Caco-2 (cell line): ENCODE results near the gene MUC5B. TPM values are rescaled to one million over a fixed set of nuclear protein-coding genes. Genes with fewer than 3 reads are reported as not detected.
A peak's percentile ranks its signal among the peaks of the same experiment; 100 is the strongest.

ENCODE experiments used
- BruUV-seq: library from RNA; stranded (reverse); fragments of 400-500 nt; replicated peaks from 2 replicates; lab custom pipeline; 2021; lab: Mats Ljungman, UMichigan
- CTCF ChIA-PET: fragments of 300-600 bp; sonication (Branson Sonifier 250); formaldehyde crosslinking; loops from one replicate; lab custom pipeline; 2022; ENCODE audit warnings: antibody characterized with exemption; lab: Charles Lee
- POLR2A ChIA-PET: fragments of 300-600 bp; sonication (Branson Sonifier 250); formaldehyde crosslinking; loops from one replicate; lab custom pipeline; 2022; ENCODE audit warnings: antibody characterized with exemption; lab: Charles Lee
- DNase-seq, 2 experiments: peaks; one replicate each; pipeline versions ENCODE4 v3.0.0 to v3.0.0-alpha.2; 2020 to 2022
- H3K27me3 ChIP-seq: replicated peaks from 2 replicates; pipeline ENCODE4 v1.6.0; 2011; ENCODE audit warnings: low read length; ENCODE audit not compliant: control insufficient read depth, insufficient read depth
- H3K36me3 ChIP-seq: 2 replicates; pipeline ENCODE4 v1.5.1; 2011; ENCODE audit warnings: low read length; ENCODE audit not compliant: control insufficient read depth, insufficient read depth
- H3K4me1 ChIP-seq: fragments of 250-450 bp; sonication (Bioruptor Pico); 2 replicates; pipeline ENCODE4 v1.5.1; 2020; ENCODE audit warnings: mild to moderate bottlenecking
- H3K4me3 ChIP-seq: 2 replicates; pipeline ENCODE4 v1.5.1; 2011; ENCODE audit warnings: low read depth, mild to moderate bottlenecking, control low read depth, low read length
- H3K9me3 ChIP-seq: fragments of 250-450 bp; sonication (Bioruptor Pico); 2 replicates; pipeline ENCODE4 v1.5.1; 2020; ENCODE audit warnings: mild to moderate bottlenecking, moderate library complexity
- H3K27ac Mint-ChIP-seq: one replicate; pipeline ENCODE4 v1.8.0; 2022; ENCODE audit warnings: mixed read lengths; ENCODE audit not compliant: unreplicated experiment
- H3K27me3 Mint-ChIP-seq: one replicate; pipeline ENCODE4 v1.8.0; 2022; ENCODE audit warnings: mixed read lengths; ENCODE audit not compliant: insufficient read depth, unreplicated experiment
- H3K36me3 Mint-ChIP-seq: one replicate; pipeline ENCODE4 v1.8.0; 2022; ENCODE audit warnings: mild to moderate bottlenecking, mixed read lengths; ENCODE audit not compliant: insufficient read depth, unreplicated experiment
- H3K4me1 Mint-ChIP-seq: one replicate; pipeline ENCODE4 v1.8.0; 2022; ENCODE audit warnings: low read depth, mixed read lengths; ENCODE audit not compliant: unreplicated experiment
- H3K4me3 Mint-ChIP-seq: one replicate; pipeline ENCODE4 v1.8.0; 2022; ENCODE audit warnings: mild to moderate bottlenecking, moderate library complexity, mixed read lengths; ENCODE audit not compliant: unreplicated experiment
- H3K9me3 Mint-ChIP-seq: one replicate; pipeline ENCODE4 v1.8.0; 2022; ENCODE audit warnings: mixed read lengths; ENCODE audit not compliant: unreplicated experiment
- CTCF ChIP-seq, 2 experiments: fragments of 200-600 bp in 1 of 2; IDR thresholded peaks; 1 replicate in 1 of 2; 2 replicates in 1 of 2; pipeline versions ENCODE4 v1.5.1 to v1.8.0; 2011 to 2022; ENCODE audit warnings: antibody characterized with exemption in 1 of 2, control low read depth in 1 of 2, inconsistent platforms in 1 of 2, low read depth in 1 of 2, low read length in 1 of 2, mild to moderate bottlenecking in 1 of 2, moderate library complexity in 1 of 2; ENCODE audit not compliant: insufficient read depth in 1 of 2, severe bottlenecking in 1 of 2, unreplicated experiment in 1 of 2
- intact Hi-C: fragments of 100-400 bp; cut with micrococcal nuclease; formaldehyde crosslinking; loops from one replicate; pipeline ENCODE4 v1.10.0; 2022; ENCODE audit not compliant: unreplicated experiment
- total RNA-seq: library from RNA; stranded (reverse); gene quantifications from 2 replicates; pipeline ENCODE4 v1.2.3, GENCODE V29; 2022

Gene MUC5B
- total RNA-seq, 1 experiment from 2014 or later, result not detected

DNA sequence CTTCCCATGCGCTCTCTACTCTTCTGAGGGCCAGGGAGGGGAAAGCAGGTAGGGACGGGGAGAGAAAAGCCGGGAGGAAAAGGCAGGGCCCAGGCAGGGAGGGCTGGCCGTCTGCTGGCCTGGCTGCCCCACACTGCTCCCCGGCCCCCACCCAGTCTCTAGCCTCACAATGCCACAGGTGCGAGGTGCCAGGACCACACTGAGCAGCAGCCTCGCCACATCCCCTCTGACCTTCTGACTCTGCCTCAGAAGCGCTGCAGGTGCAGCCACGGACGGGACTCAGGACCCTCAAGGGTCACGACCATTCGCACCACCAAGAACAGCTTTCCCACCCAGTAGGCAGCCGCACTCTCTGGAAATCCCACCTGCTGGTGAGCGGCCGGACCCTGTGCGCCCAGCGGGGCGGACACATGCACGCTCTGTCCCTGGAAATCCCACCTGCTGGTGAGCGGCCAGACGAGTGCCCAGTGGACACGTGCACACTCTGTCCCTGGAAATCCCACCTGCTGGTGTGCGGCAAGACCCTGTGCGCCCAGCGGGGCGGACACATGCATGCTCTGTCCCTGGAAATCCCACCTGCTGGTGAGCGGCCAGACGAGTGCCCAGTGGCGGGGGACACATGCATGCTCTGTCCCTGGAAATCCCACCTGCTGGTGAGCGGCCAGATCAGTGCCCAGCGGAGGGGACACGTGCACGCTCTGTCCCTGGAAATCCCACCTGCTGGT lies 66.5 kb downstream of the MUC5B start:
- H3K4me1 ChIP-seq, result no peaks in the 10 kb centered on the region
- POLR2A ChIA-PET, result no interaction called here
- no peaks in the 10 kb centered on the region for H3K27me3 ChIP-seq
- no peak overlapping the region for H3K4me3 ChIP-seq
- CTCF ChIA-PET, result no interaction called here
- H3K9me3 Mint-ChIP-seq, result no peaks in the 10 kb centered on the region
- no peak overlapping the region for H3K4me3 Mint-ChIP-seq
- H3K9me3 ChIP-seq, result no peaks in the 10 kb centered on the region
- H3K36me3 ChIP-seq, result peaks cover 12% of the 10 kb centered on the region
- H3K27me3 Mint-ChIP-seq, result no peaks in the 10 kb centered on the region
- no peak for DNase-seq
- TF ChIP-seq CTCF (IDR thresholded peaks at IDR 0.05; ENCODE audit: insufficient read depth in 1 of 2, low read depth in 1 of 2, low read length in 1 of 2, severe bottlenecking in 1 of 2, unreplicated experiment in 1 of 2), result no peak
- intact Hi-C loops, result no loop called here
- H3K4me1 Mint-ChIP-seq, result no peaks in the 10 kb centered on the region
- peaks cover 72% of the 10 kb centered on the region for H3K36me3 Mint-ChIP-seq
- no TSS peak for BruUV-seq
- no peak overlapping the region for H3K27ac Mint-ChIP-seq

GRCh38 chr11:1290052-1291040 lies 67.5 kb downstream of the MUC5B start:
- Mint-ChIP-seq H3K4me3 (no peak overlapping the region), H3K27me3 (no peaks in the 10 kb centered on the region), H3K4me1 (no peaks in the 10 kb centered on the region), H3K9me3 (no peaks in the 10 kb centered on the region), H3K27ac (no peak overlapping the region), H3K36me3 (peaks cover 69% of the 10 kb centered on the region)
- peaks cover 10% of the 10 kb centered on the region for H3K36me3 ChIP-seq
- no peaks in the 10 kb centered on the region for H3K27me3 ChIP-seq
- intact Hi-C loops, result no loop called here
- CTCF ChIA-PET, result no interaction called here
- H3K4me3 ChIP-seq, result no peak overlapping the region
- DNase-seq, result peak in 1 of 2 experiments; percentile 26
- no peak for TF ChIP-seq CTCF (IDR thresholded peaks at IDR 0.05; ENCODE audit: insufficient read depth in 1 of 2, low read depth in 1 of 2, low read length in 1 of 2, severe bottlenecking in 1 of 2, unreplicated experiment in 1 of 2)
- H3K9me3 ChIP-seq, result no peaks in the 10 kb centered on the region
- H3K4me1 ChIP-seq, result no peaks in the 10 kb centered on the region
- POLR2A ChIA-PET, result no interaction called here
- no TSS peak for BruUV-seq

GRCh38 chr11:1291295-1292017 lies 68.6 kb downstream of the MUC5B start:
- peak in 1 of 2 experiments; percentile 17 for DNase-seq
- no peak overlapping the region for H3K27ac Mint-ChIP-seq
- no peak for TF ChIP-seq CTCF (IDR thresholded peaks at IDR 0.05; ENCODE audit: insufficient read depth in 1 of 2, low read depth in 1 of 2, low read length in 1 of 2, severe bottlenecking in 1 of 2, unreplicated experiment in 1 of 2)
- Histone ChIP-seq H3K4me3 (no peak overlapping the region), H3K27me3 (no peaks in the 10 kb centered on the region), H3K4me1 (no peaks in the 10 kb centered on the region), H3K9me3 (no peaks in the 10 kb centered on the region), H3K36me3 (peaks cover 10% of the 10 kb centered on the region)
- peaks cover 59% of the 10 kb centered on the region for H3K36me3 Mint-ChIP-seq
- no TSS peak for BruUV-seq
- H3K9me3 Mint-ChIP-seq, result no peaks in the 10 kb centered on the region
- intact Hi-C loops, result no loop called here
- no peaks in the 10 kb centered on the region for H3K4me1 Mint-ChIP-seq
- ChIA-PET POLR2A (no interaction called here), CTCF (interaction anchor here (0.6 kb wide), 1 partner anchor 15 kb away, joined by 3 read pairs; no protein-coding TSS in a partner anchor)
- no peaks in the 10 kb centered on the region for H3K27me3 Mint-ChIP-seq
- no peak overlapping the region for H3K4me3 Mint-ChIP-seq
